D721Med (cell line): ENCODE measurements around the gene DAGLA.

Experiments
- DNase-seq: peaks from one replicate; pipeline ENCODE4 v3.0.0; 2011; ENCODE audit warnings: low spot score; ENCODE audit not compliant: insufficient read length
- FAIRE-seq: peaks from 2 replicates; lab custom pipeline; 2011; peaks lifted over from hg19 to GRCh38; lab: Jason Lieb, UNC
- TF ChIP-seq, protein P1 (sequence below): IDR thresholded peaks from 2 replicates; pipeline ENCODE4 v1.5.1; 2012; ENCODE audit warnings: mild to moderate bottlenecking, control low read depth; ENCODE audit not compliant: insufficient read depth; ENCODE audit errors: missing control alignments

Gene DAGLA

GRCh38 chr11:61795876-61796526 lies 115.8 kb downstream of the DAGLA start:
- DNase-seq (no peak), FAIRE-seq (no peak)
- TF ChIP-seq, protein P1, sequence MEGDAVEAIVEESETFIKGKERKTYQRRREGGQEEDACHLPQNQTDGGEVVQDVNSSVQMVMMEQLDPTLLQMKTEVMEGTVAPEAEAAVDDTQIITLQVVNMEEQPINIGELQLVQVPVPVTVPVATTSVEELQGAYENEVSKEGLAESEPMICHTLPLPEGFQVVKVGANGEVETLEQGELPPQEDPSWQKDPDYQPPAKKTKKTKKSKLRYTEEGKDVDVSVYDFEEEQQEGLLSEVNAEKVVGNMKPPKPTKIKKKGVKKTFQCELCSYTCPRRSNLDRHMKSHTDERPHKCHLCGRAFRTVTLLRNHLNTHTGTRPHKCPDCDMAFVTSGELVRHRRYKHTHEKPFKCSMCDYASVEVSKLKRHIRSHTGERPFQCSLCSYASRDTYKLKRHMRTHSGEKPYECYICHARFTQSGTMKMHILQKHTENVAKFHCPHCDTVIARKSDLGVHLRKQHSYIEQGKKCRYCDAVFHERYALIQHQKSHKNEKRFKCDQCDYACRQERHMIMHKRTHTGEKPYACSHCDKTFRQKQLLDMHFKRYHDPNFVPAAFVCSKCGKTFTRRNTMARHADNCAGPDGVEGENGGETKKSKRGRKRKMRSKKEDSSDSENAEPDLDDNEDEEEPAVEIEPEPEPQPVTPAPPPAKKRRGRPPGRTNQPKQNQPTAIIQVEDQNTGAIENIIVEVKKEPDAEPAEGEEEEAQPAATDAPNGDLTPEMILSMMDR: no peak
